HepG2 (cell line): ENCODE data around the gene CD80. TPM values are rescaled to one million over a fixed set of nuclear protein-coding genes. Genes with fewer than 3 reads are reported as not detected.

Experiments
- ATAC-seq: fragments of 200-7000 bp; cut with Tn5 transposase; 3 replicates; pipeline ENCODE4 v1.9.1; 2020; ENCODE audit warnings: mild to moderate bottlenecking, moderate library complexity
- BruUV-seq: library from RNA; stranded (reverse); fragments of 400-500 nt; replicated peaks from 2 replicates; lab custom pipeline; 2021; lab: Mats Ljungman, UMichigan
- CTCF ChIA-PET: fragments of 300-600 bp; formaldehyde crosslinking; extraction: SDS; loops from one replicate; lab custom pipeline; 2021; ENCODE audit warnings: low total read pairs, inconsistent platforms, low intra/inter-chr PET ratio; lab: Yijun Ruan, JAX
- POLR2A ChIA-PET: fragments of 350-600 bp; sonication (Branson Sonifier 250); formaldehyde crosslinking; loops from one replicate; lab custom pipeline; 2020; ENCODE audit warnings: antibody characterized with exemption, inconsistent platforms; lab: Yijun Ruan, JAX
- DNase-seq: peaks from one replicate; pipeline ENCODE4 v3.0.0-alpha.2; 2015; ENCODE audit warnings: low spot score
- FAIRE-seq: peaks from 3 replicates; lab custom pipeline; 2011; peaks lifted over from hg19 to GRCh38; lab: Jason Lieb, UNC
- H2AFZ ChIP-seq: one replicate; pipeline ENCODE4 v1.6.1; 2011; ENCODE audit warnings: low read length, inconsistent platforms
- H3K27ac ChIP-seq: fragments of 300-600 bp; 3 replicates; pipeline ENCODE4 v1.8.0; 2011; ENCODE audit warnings: mixed run types, mild to moderate bottlenecking, mixed read lengths, low read length, inconsistent platforms; ENCODE audit not compliant: insufficient read depth; ENCODE audit errors: extremely low read length
- H3K27me3 ChIP-seq, 2 experiments: fragments of 200-600 bp in 1 of 2; 2 replicates in 1 of 2; 3 replicates in 1 of 2; pipeline versions ENCODE4 v1.6.0 to v1.8.0; 2011; ENCODE audit warnings: low read length in 2 of 2, mild to moderate bottlenecking in 2 of 2, moderate library complexity in 2 of 2, inconsistent platforms in 1 of 2; ENCODE audit not compliant: insufficient read depth in 2 of 2, control insufficient read depth in 1 of 2
- H3K36me3 ChIP-seq, 2 experiments: fragments of 200-600 bp in 1 of 2; replicated peaks in 1 of 2; 2 replicates in 1 of 2; 3 replicates in 1 of 2; pipeline versions ENCODE4 v1.5.1 to v1.8.0; 2011; ENCODE audit warnings: low read length in 2 of 2, inconsistent platforms in 1 of 2; ENCODE audit not compliant: insufficient read depth in 2 of 2, control insufficient read depth in 1 of 2
- H3K4me1 ChIP-seq: 2 replicates; pipeline ENCODE4 v1.5.1; 2012; ENCODE audit warnings: low read length, inconsistent platforms; ENCODE audit not compliant: insufficient read depth
- H3K4me2 ChIP-seq: 2 replicates; pipeline ENCODE4 v1.6.0; 2011; ENCODE audit warnings: low read depth, low read length, inconsistent platforms
- H3K4me3 ChIP-seq, 3 experiments: fragments of 200-600 bp in 1 of 3; sonication (generic), shearing (Covaris generic) in 1 of 3; replicated peaks in 1 of 3; 2 replicates each; pipeline ENCODE4 v1.5.1; 2011 to 2016; ENCODE audit warnings: low read length in 3 of 3, inconsistent platforms in 2 of 3, low read depth in 2 of 3, mild to moderate bottlenecking in 2 of 3, control low read depth in 1 of 3, mixed read lengths in 1 of 3; ENCODE audit not compliant: insufficient read depth in 1 of 3
- H3K79me2 ChIP-seq: one replicate; pipeline ENCODE4 v1.6.1; 2011; ENCODE audit warnings: low read length, inconsistent platforms; ENCODE audit not compliant: insufficient read depth
- H3K9ac ChIP-seq: 2 replicates; pipeline ENCODE4 v1.6.0; 2011; ENCODE audit warnings: mild to moderate bottlenecking, low read depth, low read length, inconsistent platforms; ENCODE audit not compliant: insufficient read depth
- H3K9me3 ChIP-seq: 2 replicates; pipeline ENCODE4 v1.5.1; 2012; ENCODE audit warnings: mild to moderate bottlenecking, low read length
- H4K20me1 ChIP-seq: 2 replicates; pipeline ENCODE4 v1.6.0; 2011; ENCODE audit warnings: inconsistent platforms, mild to moderate bottlenecking, low read length, moderate library complexity; ENCODE audit not compliant: insufficient read depth
- ARNT2 ChIP-seq: sonication (generic); formaldehyde crosslinking; IDR thresholded peaks from 2 replicates; pipeline ENCODE4 v1.8.0; 2022; ENCODE audit warnings: mild to moderate bottlenecking, low read depth, missing genetic modification reagents, moderate library complexity
- ARNTL ChIP-seq: sonication (generic); formaldehyde crosslinking; IDR thresholded peaks from 2 replicates; pipeline ENCODE4 v1.4.0; 2020; ENCODE audit warnings: mild to moderate bottlenecking, missing genetic modification reagents
- FIP1L1 ChIP-seq: fragments of 200-400 bp; formaldehyde crosslinking; IDR thresholded peaks from 2 replicates; pipeline ENCODE4 v1.6.1; 2018; ENCODE audit warnings: low read depth, mild to moderate bottlenecking, low read length, moderate library complexity, borderline replicate concordance; ENCODE audit not compliant: insufficient read depth
- GZF1 ChIP-seq: sonication (generic); formaldehyde crosslinking; IDR thresholded peaks from 2 replicates; pipeline ENCODE4 v1.5.1; 2020; ENCODE audit warnings: mild to moderate bottlenecking, missing genetic modification reagents
- HOXA9 ChIP-seq: sonication (generic); formaldehyde crosslinking; IDR thresholded peaks from 2 replicates; pipeline ENCODE4 v1.8.1; 2022; ENCODE audit warnings: missing genetic modification reagents, mild to moderate bottlenecking, moderate library complexity, borderline replicate concordance
- NBN ChIP-seq: fragments of 450-650 bp; conservative IDR thresholded peaks from 2 replicates; pipeline ENCODE4 v1.6.1; 2017
- NR2F6 ChIP-seq, 2 experiments: IDR thresholded peaks; 2 replicates each; pipeline ENCODE4 v1.6.1; 2016; ENCODE audit warnings: antibody characterized with exemption in 1 of 2, mild to moderate bottlenecking in 1 of 2
- SP2 ChIP-seq: sonication (generic); formaldehyde crosslinking; IDR thresholded peaks from 2 replicates; pipeline ENCODE4 v1.5.1; 2020; ENCODE audit warnings: mild to moderate bottlenecking, missing genetic modification reagents
- ZEB1 ChIP-seq: IDR thresholded peaks from 2 replicates; pipeline ENCODE4 v1.6.1; 2012; ENCODE audit warnings: mild to moderate bottlenecking, low read depth, inconsistent platforms; ENCODE audit not compliant: insufficient replicate concordance
- ZNF136 ChIP-seq: sonication (generic); formaldehyde crosslinking; IDR thresholded peaks from 2 replicates; pipeline ENCODE4 v1.8.1; 2022; ENCODE audit warnings: low read depth, mild to moderate bottlenecking, moderate library complexity, missing genetic modification reagents
- WGBS: methylation state at CpG from one replicate; pipeline ENCODE4 v1.1.6; 2017; ENCODE audit warnings: low lambda C conversion rate; 5-methylcytosine and 5-hydroxymethylcytosine counted together
- in situ Hi-C: cut with HindIII; loops from 2 replicates; pipeline ENCODE4 v1.10.0; 2017; ENCODE audit warnings: low pct_unique_long_range_greater_than_20kb; ENCODE audit not compliant: extremely low pct_ligation_motif_present
- intact Hi-C: fragments of 100-400 bp; cut with micrococcal nuclease; formaldehyde crosslinking; loops from one replicate; pipeline ENCODE4 v1.10.0; 2022; ENCODE audit not compliant: unreplicated experiment
- polyA plus RNA-seq, 8 experiments: library from polyadenylated mRNA; depleted of rRNA in 3 of 8; stranded (reverse) in 7 of 8; unstranded in 1 of 8; fragments of >200 nt; fragmentation: Illumina TruSeq in 4 of 8; extraction: Trizol in 4 of 8; gene quantifications; 2 replicates each; pipeline versions ENCODE4 v1.2.1 to v1.2.3, GENCODE V29; 2011 to 2016; ENCODE audit warnings: low read depth in 4 of 8, missing spikeins in 1 of 8, mixed read lengths in 1 of 8; ENCODE audit not compliant: insufficient read depth in 1 of 8
- total RNA-seq, 5 experiments: library from RNA; depleted of rRNA; stranded (reverse); fragments of >200 nt; fragmentation: Illumina TruSeq; extraction: Trizol; gene quantifications; 2 replicates each; pipeline ENCODE4 v1.2.3, GENCODE V29; 2016; ENCODE audit warnings: low read depth in 1 of 5

Gene CD80
- total and polyA plus RNA-seq, 2 of the 13 experiments (the other 11 are each of a cell fraction or from before 2014, with no cell fraction given), result not detected

DNA sequence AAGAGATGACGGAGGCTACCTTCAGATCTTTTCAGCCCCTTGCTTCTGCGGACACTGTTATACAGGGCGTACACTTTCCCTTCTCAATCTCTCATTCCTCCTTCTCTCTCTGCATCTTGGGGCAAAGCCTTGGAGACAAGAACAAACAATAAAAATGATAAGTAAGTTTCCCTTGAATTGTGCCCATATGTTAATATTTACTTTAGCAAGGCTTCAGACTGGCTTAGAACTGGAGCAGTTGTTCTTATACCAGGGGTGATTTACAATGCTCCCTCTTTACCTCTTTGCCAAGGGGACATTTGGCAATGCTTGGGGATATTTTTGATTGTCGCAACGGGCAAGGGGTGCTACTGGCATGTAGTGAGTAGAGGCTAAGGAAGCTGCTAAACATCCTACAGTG lies 31.7 kb downstream of the CD80 start:
- Histone ChIP-seq H3K79me2 (no peaks in the 10 kb centered on the region), H2AFZ (no peak overlapping the region), H3K27me3 (no peaks in the 10 kb centered on the region), H3K4me2 (no peak overlapping the region), H4K20me1 (no peaks in the 10 kb centered on the region), H3K4me3 (no peak overlapping the region), H3K36me3 (peaks cover 3 to 7% of the 10 kb centered on the region in 2 experiments; a peak in 4 of 5 replicates), H3K4me1 (no peaks in the 10 kb centered on the region), H3K9ac (no peak overlapping the region), H3K9me3 (no peaks in the 10 kb centered on the region), H3K27ac (no peak overlapping the region)
- POLR2A ChIA-PET, result no interaction called here
- in situ Hi-C loops (no loop called here), intact Hi-C loops (no loop called here)
- CTCF ChIA-PET, result no interaction called here
- no peak for FAIRE-seq
- no peak for ATAC-seq
- 97% methylated on average over 5 of the region's 5 CpGs for WGBS
- TF ChIP-seq ZNF136 (CRISPR knock-in tag), result no peak
- TF ChIP-seq NR2F6 (IDR thresholded peaks at IDR 0.05), result no peak
- TF ChIP-seq NR2F6 (CRISPR knock-in tag; IDR thresholded peaks at IDR 0.05), result no peak
- TF ChIP-seq GZF1, result no peak
- no peak for TF ChIP-seq ARNTL
- TF ChIP-seq NBN, result no peak
- no peak for TF ChIP-seq ARNT2
- no peak for DNase-seq
- BruUV-seq, result no TSS peak

DNA sequence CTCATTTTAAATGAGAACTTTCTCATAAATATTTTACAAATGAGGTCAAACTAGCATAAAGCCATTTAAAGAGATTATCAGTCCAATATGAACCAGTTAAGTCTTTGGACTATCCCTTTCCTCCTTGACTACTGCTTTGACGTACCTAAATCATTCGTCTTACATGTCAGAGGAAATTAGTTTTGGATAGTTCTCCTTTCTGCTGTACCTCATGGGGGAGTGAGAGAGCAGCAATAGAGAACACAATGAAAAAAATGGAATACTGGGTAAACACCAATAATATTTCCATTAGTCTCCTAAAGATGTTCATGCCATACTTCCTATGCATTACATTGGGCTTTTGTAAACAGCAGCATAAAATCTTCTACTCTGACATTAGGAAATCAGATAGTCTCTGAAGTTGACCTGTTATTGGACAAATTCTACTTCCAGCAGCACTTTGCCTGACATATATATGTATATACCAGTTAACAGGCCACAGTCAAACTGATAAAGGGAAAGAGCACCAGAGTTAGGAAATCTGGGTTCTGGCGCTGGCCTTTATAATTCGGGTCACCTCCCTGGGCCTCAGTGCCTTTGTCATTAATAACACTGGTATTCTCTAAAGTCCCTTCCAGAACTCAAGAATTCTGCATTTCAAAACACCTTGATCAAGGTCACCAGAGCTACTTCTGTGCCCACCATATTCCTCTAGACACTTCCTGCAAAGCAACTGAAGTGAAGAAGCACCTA lies 34.3 kb downstream of the CD80 start:
- intact Hi-C loops (no loop called here), in situ Hi-C loops (no loop called here)
- H3K27ac ChIP-seq, result no peak overlapping the region
- H3K4me1 ChIP-seq, result no peaks in the 10 kb centered on the region
- ATAC-seq (no peak), FAIRE-seq (no peak), DNase-seq (no peak)
- BruUV-seq, result no TSS peak
- H3K9ac ChIP-seq, result no peak overlapping the region
- peaks cover 8 to 28% of the 10 kb centered on the region in 2 experiments; a peak in 4 of 5 replicates for H3K36me3 ChIP-seq
- no peaks in the 10 kb centered on the region for H3K27me3 ChIP-seq
- no peak overlapping the region for H3K4me3 ChIP-seq
- H3K9me3 ChIP-seq, result peaks cover 14% of the 10 kb centered on the region; the same call in 1 of the 2 replicates
- no peak for TF ChIP-seq ZEB1
- TF ChIP-seq HOXA9 (CRISPR knock-in tag), result no peak
- no peak for TF ChIP-seq FIP1L1
- TF ChIP-seq SP2, result no peak
- no peak overlapping the region for H2AFZ ChIP-seq
- 82% methylated on average over 4 of the region's 4 CpGs for WGBS
- ChIA-PET CTCF (no interaction called here), POLR2A (no interaction called here)
- H4K20me1 ChIP-seq, result no peaks in the 10 kb centered on the region
- no peak overlapping the region for H3K4me2 ChIP-seq
- no peaks in the 10 kb centered on the region for H3K79me2 ChIP-seq
